Endothelial cell (in vitro differentiated cells): ENCODE data around the gene R3HDM1. TPM values are rescaled to one million over a fixed set of nuclear protein-coding genes. Genes with fewer than 3 reads are reported as not detected.

Experiments
- DNase-seq: peaks from one replicate; pipeline ENCODE4 v3.0.0; 2021; ENCODE audit warnings: low spot score
- H3K27ac Mint-ChIP-seq: one replicate; pipeline ENCODE4 v1.8.0; 2021; ENCODE audit warnings: mixed read lengths, inconsistent platforms; ENCODE audit not compliant: unreplicated experiment
- H3K27me3 Mint-ChIP-seq: one replicate; pipeline ENCODE4 v1.8.0; 2021; ENCODE audit warnings: mild to moderate bottlenecking, moderate library complexity, mixed read lengths, inconsistent platforms; ENCODE audit not compliant: unreplicated experiment
- H3K36me3 Mint-ChIP-seq: one replicate; pipeline ENCODE4 v1.8.0; 2021; ENCODE audit warnings: mild to moderate bottlenecking, low read depth, mixed read lengths, inconsistent platforms; ENCODE audit not compliant: unreplicated experiment
- H3K4me1 Mint-ChIP-seq: one replicate; pipeline ENCODE4 v1.8.0; 2021; ENCODE audit warnings: mild to moderate bottlenecking, mixed read lengths, inconsistent platforms; ENCODE audit not compliant: unreplicated experiment
- H3K4me3 Mint-ChIP-seq: one replicate; pipeline ENCODE4 v1.8.0; 2021; ENCODE audit warnings: mild to moderate bottlenecking, mixed read lengths, inconsistent platforms; ENCODE audit not compliant: unreplicated experiment
- H3K9me3 Mint-ChIP-seq: one replicate; pipeline ENCODE4 v1.8.0; 2021; ENCODE audit warnings: mixed read lengths, inconsistent platforms; ENCODE audit not compliant: unreplicated experiment
- total RNA-seq: library from RNA; stranded (reverse); fragmentation: NEBNext Ultra II Directional; extraction: Animal tissue kit (Norgen Biotek cat#: 25700); gene quantifications from one replicate; pipeline ENCODE4 v1.2.1, GENCODE V29; 2021; ENCODE audit not compliant: unreplicated experiment
- TF ChIP-seq, protein P1 (sequence below): fragments of 200-600 bp; sonication (generic); IDR thresholded peaks from one replicate; pipeline ENCODE4 v1.5.0; 2021; ENCODE audit warnings: antibody characterized with exemption; ENCODE audit not compliant: unreplicated experiment

The R3HDM1 gene
- total RNA-seq, 1 donor from 2014 or later, result 36.1 TPM

DNA sequence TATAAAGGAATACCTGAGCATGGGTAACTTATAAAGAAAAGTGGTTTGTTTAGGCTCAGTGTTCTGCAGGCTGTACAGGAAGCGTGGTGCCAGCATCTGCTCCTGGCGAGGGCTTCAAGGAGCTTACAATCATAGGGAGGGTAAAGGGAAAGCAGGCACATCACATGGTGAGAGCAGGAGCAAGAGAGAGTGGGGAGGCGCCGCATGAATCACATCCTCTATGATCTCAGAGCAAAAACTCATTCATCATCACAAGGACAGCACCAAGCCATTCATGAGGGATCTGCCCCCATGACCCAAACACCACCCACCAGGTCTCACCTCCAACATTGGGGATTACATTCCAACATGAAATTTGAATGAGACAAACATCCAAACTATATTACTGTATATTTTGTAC, 32.5 kb downstream of the R3HDM1 start:
- Mint-ChIP-seq H3K27ac (no peak overlapping the region), H3K27me3 (no peaks in the 10 kb centered on the region), H3K36me3 (no peaks in the 10 kb centered on the region), H3K4me3 (no peak overlapping the region), H3K4me1 (peaks cover 4% of the 10 kb centered on the region), H3K9me3 (no peaks in the 10 kb centered on the region)
- DNase-seq, result no peak
- TF ChIP-seq, protein P1, sequence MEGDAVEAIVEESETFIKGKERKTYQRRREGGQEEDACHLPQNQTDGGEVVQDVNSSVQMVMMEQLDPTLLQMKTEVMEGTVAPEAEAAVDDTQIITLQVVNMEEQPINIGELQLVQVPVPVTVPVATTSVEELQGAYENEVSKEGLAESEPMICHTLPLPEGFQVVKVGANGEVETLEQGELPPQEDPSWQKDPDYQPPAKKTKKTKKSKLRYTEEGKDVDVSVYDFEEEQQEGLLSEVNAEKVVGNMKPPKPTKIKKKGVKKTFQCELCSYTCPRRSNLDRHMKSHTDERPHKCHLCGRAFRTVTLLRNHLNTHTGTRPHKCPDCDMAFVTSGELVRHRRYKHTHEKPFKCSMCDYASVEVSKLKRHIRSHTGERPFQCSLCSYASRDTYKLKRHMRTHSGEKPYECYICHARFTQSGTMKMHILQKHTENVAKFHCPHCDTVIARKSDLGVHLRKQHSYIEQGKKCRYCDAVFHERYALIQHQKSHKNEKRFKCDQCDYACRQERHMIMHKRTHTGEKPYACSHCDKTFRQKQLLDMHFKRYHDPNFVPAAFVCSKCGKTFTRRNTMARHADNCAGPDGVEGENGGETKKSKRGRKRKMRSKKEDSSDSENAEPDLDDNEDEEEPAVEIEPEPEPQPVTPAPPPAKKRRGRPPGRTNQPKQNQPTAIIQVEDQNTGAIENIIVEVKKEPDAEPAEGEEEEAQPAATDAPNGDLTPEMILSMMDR, result no peak

DNA sequence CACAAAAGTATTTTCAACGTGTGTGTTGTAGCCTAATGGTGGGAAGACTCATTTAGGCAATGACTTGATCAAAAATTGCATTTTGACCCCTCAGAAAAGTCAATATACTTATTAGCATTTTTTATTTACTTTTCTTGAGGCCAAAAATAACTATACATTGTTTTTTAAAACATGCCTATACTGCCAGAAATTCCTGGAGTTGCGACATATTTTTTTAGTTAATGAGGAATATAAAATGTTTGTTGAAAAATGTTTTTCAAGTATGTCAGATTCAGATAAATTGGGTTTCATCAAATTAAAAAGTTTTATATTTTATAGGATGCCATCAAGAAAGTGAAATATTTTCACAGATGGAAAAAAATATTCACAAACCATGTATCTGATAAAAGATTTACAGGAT, 39.6 kb downstream of the R3HDM1 start:
- Mint-ChIP-seq H3K4me1 (peaks cover 6% of the 10 kb centered on the region), H3K4me3 (no peak overlapping the region), H3K27ac (no peak overlapping the region), H3K36me3 (no peaks in the 10 kb centered on the region), H3K27me3 (peaks cover 2% of the 10 kb centered on the region), H3K9me3 (no peaks in the 10 kb centered on the region)
- no peak for DNase-seq
- TF ChIP-seq, protein P1, result no peak

GRCh38 chr2:135573620-135574019, 42.3 kb downstream of the R3HDM1 start:
- DNase-seq, result no peak
- no peaks in the 10 kb centered on the region for H3K36me3 Mint-ChIP-seq
- H3K4me3 Mint-ChIP-seq, result no peak overlapping the region
- peaks cover 3% of the 10 kb centered on the region for H3K4me1 Mint-ChIP-seq
- H3K27me3 Mint-ChIP-seq, result peaks cover 2% of the 10 kb centered on the region
- H3K27ac Mint-ChIP-seq, result no peak overlapping the region
- no peaks in the 10 kb centered on the region for H3K9me3 Mint-ChIP-seq
- TF ChIP-seq, protein P1, result no peak

DNA sequence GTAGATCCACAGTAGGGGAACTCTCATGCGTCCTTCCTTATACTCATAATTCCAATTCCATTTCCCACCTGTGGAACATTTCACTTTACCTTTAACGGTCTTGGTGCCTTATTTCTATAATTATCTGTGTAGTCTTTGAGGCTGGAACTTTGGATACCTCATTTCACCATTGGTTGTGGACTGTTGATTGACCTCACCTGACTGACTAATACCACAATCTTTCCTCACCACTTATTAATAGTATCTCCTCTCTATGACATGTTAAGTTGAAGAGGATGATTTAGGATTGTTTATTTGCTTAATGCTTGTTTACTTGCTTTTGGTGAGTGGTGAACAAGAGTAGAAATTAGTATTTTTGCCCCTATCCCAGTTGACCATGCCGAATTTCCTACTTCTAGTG, 50.0 kb downstream of the R3HDM1 start:
- Mint-ChIP-seq H3K4me1 (no peaks in the 10 kb centered on the region), H3K4me3 (no peak overlapping the region), H3K36me3 (no peaks in the 10 kb centered on the region), H3K27me3 (no peaks in the 10 kb centered on the region), H3K27ac (no peak overlapping the region), H3K9me3 (no peaks in the 10 kb centered on the region)
- TF ChIP-seq, protein P1, result no peak
- DNase-seq, result no peak

GRCh38 chr2:135582383-135582782, 51.1 kb downstream of the R3HDM1 start:
- Mint-ChIP-seq H3K4me3 (no peak overlapping the region), H3K36me3 (no peaks in the 10 kb centered on the region), H3K27ac (no peak overlapping the region), H3K4me1 (no peaks in the 10 kb centered on the region), H3K9me3 (no peaks in the 10 kb centered on the region), H3K27me3 (no peaks in the 10 kb centered on the region)
- no peak for DNase-seq
- TF ChIP-seq, protein P1, result no peak
